ENCODE results near the gene AK2. TPM values are rescaled to one million over a fixed set of nuclear protein-coding genes. Genes with fewer than 3 reads are reported as not detected.

Gene AK2
- total and polyA plus RNA-seq, 2 donors (not counting 1 experiment from before 2014, with no cell fraction given) = 66.8 to 109 TPM

DNA sequence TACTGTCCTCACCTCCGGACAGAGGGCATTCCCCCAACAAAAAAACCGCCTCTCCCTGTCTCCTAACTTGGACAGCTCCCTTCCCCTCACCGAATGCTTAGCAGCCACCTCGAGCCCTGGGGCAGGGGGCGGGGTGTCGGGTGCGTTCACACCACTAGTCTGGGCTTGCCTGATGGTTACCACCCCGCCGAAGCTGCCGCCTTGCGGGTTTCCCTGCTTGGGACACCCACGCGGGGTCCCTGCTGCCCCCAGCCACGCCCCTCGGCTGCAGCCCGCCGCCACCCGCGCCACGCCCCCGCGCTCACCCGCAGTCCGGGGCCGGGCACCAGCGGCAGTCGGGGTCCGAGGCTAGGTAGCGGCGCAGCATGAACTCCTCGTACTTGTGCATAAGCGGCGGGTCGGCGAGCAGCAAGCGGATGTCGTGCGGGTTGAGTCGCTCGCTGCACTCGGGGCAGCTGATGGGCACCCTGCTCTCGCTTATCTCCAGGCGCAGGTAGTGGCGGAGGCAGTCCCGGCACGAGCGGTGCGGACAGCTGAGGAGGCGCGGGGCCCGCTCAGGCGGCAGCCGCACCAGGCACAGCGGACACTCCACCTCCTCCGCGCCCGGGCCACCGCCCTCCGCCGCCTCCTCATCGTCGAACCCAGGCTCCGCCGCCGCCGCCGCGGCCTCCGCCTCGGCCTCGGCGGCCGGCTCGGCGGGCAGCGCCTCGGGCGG lies 72.8 kb downstream of the AK2 start:
- peaks cover 17% of the 10 kb centered on the region for H4K20me1 ChIP-seq (ENCODE audit: control insufficient read depth, insufficient read depth, low read length, poor library complexity, severe bottlenecking)
- CTCF ChIA-PET = interaction anchor here (0.7 to 2.5 kb wide), 7 partner anchors 11 to 43 kb away, joined by 3 to 13 read pairs (median 7); no protein-coding TSS in a partner anchor
- peak overlapping the region; percentile 75 for H3K9ac ChIP-seq (ENCODE audit: low read length)
- WGBS (ENCODE audit: insufficient coverage) = under 1% methylated on average over 76 of the region's 78 CpGs
- H3K4me3 ChIP-seq (ENCODE audit: control extremely low read depth in 1 of 5, extremely low read depth in 1 of 5, insufficient read depth in 1 of 5, low read depth in 2 of 5, low read length in 4 of 5) = peak overlapping the region; percentile 34 to 94 (median 68)
- Mint-ChIP-seq H3K27me3 (no peaks in the 10 kb centered on the region), H3K27ac (peak overlapping the region; percentile 91), H3K4me3 (peak overlapping the region; percentile 91), H3K9me3 (ENCODE audit: insufficient read depth) (no peaks in the 10 kb centered on the region), H3K4me1 (peaks cover 41% of the 10 kb centered on the region)
- DNase-seq = peak; percentile 75
- H2AFZ ChIP-seq (ENCODE audit: insufficient read depth, low read depth, low read length, poor library complexity, severe bottlenecking) = peak overlapping the region; percentile 69
- H3K36me3 ChIP-seq (replicated peaks in 1 of 2; ENCODE audit: control extremely low read depth in 1 of 2, control insufficient read depth in 1 of 2, extremely low read depth in 1 of 2, insufficient read depth in 2 of 2, low read length in 1 of 2) = no peaks in the 10 kb centered on the region
- TF ChIP-seq, protein P1, sequence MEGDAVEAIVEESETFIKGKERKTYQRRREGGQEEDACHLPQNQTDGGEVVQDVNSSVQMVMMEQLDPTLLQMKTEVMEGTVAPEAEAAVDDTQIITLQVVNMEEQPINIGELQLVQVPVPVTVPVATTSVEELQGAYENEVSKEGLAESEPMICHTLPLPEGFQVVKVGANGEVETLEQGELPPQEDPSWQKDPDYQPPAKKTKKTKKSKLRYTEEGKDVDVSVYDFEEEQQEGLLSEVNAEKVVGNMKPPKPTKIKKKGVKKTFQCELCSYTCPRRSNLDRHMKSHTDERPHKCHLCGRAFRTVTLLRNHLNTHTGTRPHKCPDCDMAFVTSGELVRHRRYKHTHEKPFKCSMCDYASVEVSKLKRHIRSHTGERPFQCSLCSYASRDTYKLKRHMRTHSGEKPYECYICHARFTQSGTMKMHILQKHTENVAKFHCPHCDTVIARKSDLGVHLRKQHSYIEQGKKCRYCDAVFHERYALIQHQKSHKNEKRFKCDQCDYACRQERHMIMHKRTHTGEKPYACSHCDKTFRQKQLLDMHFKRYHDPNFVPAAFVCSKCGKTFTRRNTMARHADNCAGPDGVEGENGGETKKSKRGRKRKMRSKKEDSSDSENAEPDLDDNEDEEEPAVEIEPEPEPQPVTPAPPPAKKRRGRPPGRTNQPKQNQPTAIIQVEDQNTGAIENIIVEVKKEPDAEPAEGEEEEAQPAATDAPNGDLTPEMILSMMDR (IDR thresholded peaks at IDR 0.05) = no peak
- TF ChIP-seq EZH2 (IDR thresholded peaks at IDR 0.05; ENCODE audit: borderline replicate concordance, insufficient read depth, low read depth, low read length, poor library complexity, severe bottlenecking) = no peak
- peaks cover 49% of the 10 kb centered on the region for H3K79me2 ChIP-seq (ENCODE audit: control insufficient read depth, insufficient read depth, low read length)
- POLR2A ChIA-PET = interaction anchor here (0.7 to 2.7 kb wide), 6 partner anchors 9 to 59 kb away, joined by 3 to 34 read pairs (median 6); no protein-coding TSS in a partner anchor
- peak; percentile 37 for ATAC-seq (ENCODE audit: low read depth)
- peak overlapping the region; percentile 92 for H3K4me2 ChIP-seq (replicated peaks; ENCODE audit: low read depth, low read length, poor library complexity, severe bottlenecking)
- H3K9me3 ChIP-seq (ENCODE audit: control extremely low read depth in 1 of 3, control insufficient read depth in 2 of 3, insufficient read depth in 1 of 3, low read length in 2 of 3) = peaks cover 0 to 6% (median 0%) of the 10 kb centered on the region in 3 donors
- no peaks in the 10 kb centered on the region for H3K27me3 ChIP-seq (replicated peaks in 1 of 4; ENCODE audit: control extremely low read depth in 1 of 4, control insufficient read depth in 3 of 4, insufficient read depth in 4 of 4, low read length in 3 of 4)
- peak overlapping the region in 1 of 2 donors; percentile 21 for H3K27ac ChIP-seq (ENCODE audit: low read length in 2 of 2)
- intact Hi-C loops (cut with micrococcal nuclease) = loop anchor here (1.0 to 5.0 kb wide), 8 partner anchors 17 to 312 kb away; partner anchors contain the start of genes AZIN2, RBBP4, S100PBP and TRIM62
- H3K4me1 ChIP-seq (ENCODE audit: control insufficient read depth in 2 of 2, insufficient read depth in 2 of 2, low read length in 2 of 2) = peaks cover 34 to 36% of the 10 kb centered on the region in 2 donors
